Lung microvascular endothelial cell (primary cell): ENCODE data around the gene ABCC1. TPM values are rescaled to one million over a fixed set of nuclear protein-coding genes. Genes with fewer than 3 reads are reported as not detected.

Experiments used
- DNase-seq, 2 donors: peaks; one replicate each; pipeline versions ENCODE4 v3.0.0 to v3.0.0-alpha.2; 2010; ENCODE audit warnings: low read depth in 2 of 2
- total RNA-seq: library from RNA; depleted of rRNA; stranded (reverse); fragments of >200 nt; gene quantifications from 2 replicates; pipeline ENCODE4 v1.2.1, GENCODE V29; 2014

ABCC1 gene
- total RNA-seq, 1 donor from 2014 or later, result 25.4 TPM

DNA sequence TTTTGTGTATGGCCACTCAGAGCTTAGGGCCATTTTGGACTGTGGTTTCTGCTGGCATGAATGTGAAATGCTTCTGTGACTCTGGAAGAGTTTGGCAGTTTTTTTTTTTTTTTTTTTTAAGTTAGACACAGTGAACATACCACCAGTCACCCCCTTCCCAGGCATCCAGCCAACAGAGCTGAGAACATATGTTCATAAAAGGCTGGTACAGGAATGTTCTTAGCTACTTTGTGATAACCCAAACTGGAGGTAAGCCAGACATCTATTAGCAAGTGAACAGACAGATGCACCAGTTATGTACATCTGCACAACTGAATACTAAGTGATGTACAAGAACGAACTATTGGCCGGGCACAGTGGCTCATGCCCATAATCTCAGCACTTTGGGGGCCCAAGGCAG lies 92.7 kb downstream of the ABCC1 start:
- DNase-seq, result peak; percentile 19 to 32

DNA sequence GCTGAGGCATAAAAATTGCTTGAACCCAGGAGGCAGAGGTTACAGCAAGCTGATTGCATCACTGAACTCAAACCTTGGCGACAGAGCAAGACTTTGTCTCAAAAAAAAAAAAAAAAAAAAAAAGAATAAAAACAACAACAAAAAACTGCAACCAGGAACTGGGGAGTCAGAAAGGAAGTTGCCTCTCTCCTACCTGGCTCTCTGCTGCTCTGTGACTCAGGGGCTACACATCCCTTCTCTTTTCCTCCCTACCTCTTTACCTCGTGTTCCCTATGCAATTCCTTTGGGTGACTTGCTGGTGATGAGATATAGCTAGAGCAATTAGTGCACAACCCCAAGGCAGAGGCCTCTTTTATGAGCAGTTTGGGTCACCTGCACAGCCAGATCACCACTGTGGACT lies 95.9 kb downstream of the ABCC1 start:
- DNase-seq, result peak; percentile 28 to 68

DNA sequence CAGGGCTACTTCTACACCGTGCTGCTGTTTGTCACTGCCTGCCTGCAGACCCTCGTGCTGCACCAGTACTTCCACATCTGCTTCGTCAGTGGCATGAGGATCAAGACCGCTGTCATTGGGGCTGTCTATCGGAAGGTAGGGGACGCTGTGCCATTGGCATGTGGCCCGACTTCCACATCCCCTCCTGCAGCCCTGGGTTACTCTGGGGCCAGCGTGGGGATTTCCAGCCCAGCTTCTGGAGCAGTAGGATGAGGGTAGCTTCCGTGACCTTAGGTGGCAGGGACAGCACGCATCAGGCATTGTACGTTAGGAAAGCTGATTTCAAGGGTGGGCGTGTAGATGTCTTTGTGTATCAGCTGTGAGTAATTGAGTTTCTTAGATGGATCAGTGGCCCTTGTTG lies 96.5 kb downstream of the ABCC1 start:
- peak; percentile 21 to 56 for DNase-seq

DNA sequence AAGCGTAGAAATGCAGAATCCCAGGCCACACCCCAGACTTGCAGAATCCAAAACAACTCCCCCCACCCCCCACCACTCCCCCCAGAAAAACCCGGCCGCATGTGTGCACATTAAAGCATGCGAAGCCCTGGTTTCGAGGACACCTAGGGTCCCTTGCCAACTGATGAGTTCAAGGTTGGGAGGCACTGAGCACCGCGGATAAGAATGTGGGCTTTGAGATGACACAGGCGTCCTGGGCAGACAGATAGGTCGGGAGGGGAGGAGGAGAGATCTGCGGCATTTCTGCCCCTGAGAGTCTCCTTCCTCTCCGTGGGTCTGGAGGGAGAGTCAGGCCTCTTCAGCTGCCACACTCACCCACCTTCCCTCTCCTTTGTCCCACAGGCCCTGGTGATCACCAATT lies 98.3 kb downstream of the ABCC1 start:
- DNase-seq, result no peak

DNA sequence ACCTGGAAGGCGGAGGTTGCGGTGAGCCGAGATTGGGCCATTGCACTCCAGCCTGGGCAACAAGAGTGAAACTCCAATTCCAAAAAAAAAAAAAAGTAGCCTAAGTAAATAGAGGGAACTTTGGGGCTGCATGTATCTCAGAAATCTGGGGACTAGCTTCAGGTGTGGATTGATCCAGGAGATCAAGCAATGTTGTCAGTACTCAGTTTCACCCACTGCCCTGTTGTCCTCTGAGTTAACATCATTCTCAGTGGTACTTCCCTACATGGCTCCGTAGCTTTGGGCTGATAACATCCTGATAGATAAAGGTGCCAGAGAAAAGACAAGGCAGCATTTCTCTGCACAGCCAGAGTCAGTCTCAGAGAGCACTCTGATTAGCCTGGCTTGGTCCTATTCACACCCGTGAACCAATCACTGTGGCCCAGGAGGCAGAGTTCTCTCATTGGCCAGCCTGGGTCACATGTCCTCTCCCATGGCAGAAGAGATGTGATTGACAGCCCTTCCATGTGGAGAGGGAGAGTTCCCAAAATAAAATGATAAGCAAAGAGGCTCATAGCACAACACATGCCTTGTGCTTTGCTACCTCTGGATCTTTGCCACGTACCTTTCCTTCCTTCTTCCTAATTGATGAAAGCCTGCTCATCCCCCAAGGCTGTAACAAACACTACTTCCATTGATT lies 99.6 kb downstream of the ABCC1 start:
- DNase-seq, result no peak

DNA sequence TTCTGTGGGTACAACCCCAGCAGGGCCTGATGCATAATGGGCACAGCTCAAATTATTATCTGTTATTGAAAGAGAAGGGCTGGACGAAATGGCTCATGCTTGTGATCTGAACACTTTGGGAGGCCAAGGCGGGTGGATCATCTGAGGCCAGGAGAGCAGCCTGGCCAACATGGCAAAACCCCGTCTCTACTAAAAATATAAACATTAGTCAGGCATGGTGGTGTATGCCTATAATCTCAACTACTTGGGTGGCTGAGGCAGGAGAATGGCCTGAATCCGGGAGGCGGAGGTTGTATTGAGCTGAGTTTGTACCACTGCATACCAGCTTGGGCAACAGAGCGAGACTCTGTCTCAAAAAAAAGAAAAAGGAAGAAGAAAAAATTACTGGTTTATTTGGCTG lies 100.7 kb downstream of the ABCC1 start:
- no peak for DNase-seq

DNA sequence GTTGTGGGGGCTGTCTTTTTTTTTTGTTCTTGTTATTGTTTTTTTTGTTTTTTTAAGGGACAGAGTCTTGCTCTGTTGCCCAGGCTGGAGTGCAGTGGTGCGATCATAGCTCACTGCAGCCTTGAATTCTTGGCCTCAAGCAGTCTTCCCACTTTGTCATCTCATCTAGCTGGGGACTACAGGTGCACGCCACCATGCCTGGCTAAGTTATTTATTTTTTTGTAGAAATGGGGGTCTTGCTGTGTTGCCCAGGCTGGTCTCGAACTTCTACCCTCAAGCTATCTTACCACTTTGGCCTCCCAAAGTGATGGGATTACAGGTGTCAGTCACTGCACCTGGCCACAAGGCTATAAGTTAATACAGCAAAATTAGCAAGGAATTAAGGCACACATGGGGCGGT lies 101.7 kb downstream of the ABCC1 start:
- DNase-seq, result no peak

DNA sequence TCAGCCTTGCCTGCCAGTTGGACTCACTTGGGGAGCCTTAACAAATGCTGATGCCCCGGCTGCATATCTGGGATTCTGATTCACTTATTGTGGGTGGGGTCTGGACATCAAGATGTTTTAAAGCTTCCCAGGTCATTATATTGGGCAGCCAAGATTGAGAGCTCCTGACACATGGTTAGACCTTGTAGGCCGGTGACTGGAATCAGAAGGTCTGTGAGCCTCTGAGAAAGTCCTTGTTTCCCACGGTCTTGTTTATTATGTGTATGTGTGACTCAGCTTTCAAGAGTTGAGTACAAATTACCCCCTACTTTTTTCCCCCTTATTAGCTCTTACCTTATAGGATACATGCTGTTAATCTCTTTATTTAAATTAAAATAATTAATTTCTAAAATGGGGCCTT lies 103.5 kb downstream of the ABCC1 start:
- DNase-seq, result peak in 1 of 2 donors; percentile 71

DNA sequence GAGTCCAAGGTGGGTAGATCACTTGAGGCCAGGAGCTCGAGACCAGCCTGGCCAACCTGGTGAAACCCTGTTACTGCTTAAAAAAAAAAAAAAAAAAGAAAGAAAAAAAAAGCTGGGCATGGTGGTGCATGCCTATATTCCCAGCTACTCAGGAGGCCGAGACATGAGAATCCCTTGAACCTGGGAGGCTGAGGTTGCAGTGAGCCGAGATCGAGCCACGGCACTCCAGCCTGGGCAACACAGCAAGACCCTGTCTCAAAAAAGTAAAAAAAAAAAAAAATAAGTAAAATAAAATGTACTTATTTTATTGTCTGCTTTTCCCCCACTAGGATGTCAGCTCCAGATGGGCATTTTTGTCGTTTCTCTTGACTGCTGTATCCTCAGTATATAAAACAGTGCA lies 107.7 kb downstream of the ABCC1 start:
- DNase-seq, result no peak

DNA sequence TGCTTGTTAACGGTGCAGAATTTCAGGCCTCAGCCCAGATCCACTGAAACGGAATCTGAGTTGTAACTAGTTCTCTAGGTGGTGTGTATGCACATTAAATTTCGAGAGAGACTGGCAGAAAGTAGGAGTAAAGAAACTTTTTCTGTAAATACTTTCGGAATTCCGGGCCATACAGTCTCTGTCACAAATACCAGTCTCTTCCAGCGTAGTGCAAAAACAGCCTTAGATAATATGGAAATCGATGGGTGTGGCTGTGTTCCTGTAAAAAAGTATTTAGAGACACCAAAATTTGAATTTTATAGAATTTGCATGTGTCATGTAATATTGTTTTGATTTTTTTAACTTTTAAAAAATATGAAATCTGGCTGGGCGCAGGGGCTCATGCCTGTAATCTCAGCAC lies 109.7 kb downstream of the ABCC1 start:
- DNase-seq, result no peak

DNA sequence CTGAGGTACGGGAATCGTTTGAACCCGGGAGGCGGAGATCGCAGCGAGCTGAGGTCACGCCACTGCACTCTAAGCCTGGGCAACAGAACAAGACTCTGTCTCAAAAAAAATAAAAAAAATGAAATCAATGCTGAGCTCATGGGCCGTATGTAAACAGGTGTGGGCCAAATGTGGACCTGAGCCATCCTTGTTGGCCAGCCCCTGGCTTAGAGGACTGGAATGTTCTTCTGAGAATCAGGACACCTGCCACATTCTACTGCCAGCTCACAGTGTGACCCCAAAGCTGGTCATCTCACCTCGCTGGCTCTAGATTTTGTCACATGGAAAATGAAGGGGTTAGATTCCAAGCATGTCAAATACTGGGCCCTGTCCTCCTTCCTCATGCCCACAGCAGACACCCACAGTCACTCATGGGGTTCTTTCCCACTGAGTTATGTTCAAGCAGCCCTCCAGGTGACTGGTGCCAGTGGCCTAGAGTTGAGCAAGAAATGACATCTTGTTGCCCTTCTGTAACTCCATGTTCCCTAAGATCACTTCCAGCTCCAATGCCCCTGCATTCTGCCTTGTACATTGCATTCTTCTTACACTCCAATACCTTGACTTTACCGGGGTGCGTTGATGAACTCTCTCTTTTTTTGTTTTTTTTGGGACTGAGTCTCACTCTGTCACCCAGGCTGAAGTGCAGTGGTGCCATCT lies 110.6 kb downstream of the ABCC1 start:
- DNase-seq, result no peak

DNA sequence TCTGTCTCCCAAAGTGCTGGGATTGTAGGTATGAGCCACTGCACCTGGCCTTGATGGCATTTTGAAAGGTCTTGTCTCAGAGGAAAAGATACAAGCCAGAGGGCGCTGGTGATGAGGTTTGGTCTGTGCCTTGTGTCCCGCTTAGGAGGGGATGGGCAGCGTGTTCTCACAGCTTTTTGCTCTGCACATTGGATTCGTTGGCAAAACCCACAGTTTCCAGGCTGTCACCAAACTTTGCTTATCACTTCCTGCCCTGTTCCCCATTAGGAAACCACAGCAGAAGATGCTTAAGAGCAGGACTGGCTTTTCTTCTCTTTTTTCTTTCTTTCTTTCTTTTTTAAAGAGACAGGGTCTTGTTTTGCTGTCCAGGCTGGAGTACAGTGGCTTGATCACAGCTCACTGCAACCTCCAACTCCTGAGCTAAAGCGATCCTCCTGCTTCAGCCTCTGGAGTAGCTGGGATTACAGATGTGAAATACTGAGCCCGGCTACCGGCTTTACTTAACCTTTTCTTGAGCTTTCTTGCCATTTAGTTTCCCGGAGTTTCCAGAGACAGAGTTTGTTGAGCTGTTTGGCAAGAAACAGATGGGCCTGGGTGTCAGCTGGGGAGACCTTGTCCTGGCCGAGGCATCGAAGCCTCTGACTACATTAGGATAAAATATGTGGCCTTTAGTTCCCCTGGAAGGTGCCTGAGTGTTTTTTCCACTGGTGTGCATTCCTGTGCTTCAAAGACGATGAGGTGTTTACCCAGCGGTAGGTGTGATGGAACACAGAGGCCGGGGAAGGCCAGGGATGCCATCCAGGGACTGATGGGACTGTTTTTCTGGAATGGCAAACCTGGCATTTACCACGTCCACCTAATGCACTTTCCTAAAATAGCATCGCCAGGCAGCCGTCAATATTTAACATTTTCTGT lies 112.9 kb downstream of the ABCC1 start:
- DNase-seq, result peak; percentile 11 to 44

DNA sequence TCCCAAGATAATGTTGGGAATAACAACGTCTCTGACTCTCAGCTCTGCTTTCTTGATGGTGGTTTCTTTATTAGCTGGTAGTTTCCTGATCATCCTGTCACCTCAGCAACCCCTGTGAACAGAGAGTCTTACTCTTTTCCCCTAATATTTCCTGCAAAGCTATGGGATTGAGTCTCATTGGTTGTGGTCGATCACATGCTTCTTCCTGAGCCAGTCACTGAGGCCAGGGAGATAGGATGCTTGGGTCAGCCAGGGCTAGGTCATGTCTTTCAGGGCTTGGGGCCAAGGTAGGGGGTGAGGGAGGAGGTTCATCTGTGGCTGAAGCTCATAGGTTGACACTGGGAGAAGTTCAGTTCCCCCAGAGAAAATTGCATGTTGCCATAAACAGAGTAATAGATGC lies 114.3 kb downstream of the ABCC1 start:
- no peak for DNase-seq

DNA sequence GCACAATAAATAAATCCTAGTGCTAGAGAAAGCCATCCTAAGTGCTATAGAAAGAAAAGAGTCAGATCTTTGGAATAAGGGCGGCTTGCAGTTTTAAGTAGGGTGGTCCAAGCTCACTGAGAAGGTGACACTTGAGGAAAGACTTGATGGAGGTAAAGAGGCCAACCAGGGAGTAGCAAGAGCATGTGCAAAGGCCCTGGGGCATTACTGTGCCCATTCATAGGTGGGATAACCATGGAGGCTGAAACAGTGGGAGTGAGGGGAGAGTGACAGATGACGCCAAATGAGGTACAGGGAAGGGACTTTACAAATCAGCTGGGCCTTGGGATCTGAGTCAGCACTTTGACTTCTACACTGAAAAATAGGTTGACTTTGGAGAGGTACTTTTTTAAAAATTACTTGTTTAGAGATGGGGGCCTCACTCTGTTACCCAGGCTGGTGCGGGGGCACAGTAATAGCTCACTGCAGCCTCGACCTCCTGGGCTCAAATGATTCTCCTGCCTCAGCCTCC lies 115.5 kb downstream of the ABCC1 start:
- no peak for DNase-seq

DNA sequence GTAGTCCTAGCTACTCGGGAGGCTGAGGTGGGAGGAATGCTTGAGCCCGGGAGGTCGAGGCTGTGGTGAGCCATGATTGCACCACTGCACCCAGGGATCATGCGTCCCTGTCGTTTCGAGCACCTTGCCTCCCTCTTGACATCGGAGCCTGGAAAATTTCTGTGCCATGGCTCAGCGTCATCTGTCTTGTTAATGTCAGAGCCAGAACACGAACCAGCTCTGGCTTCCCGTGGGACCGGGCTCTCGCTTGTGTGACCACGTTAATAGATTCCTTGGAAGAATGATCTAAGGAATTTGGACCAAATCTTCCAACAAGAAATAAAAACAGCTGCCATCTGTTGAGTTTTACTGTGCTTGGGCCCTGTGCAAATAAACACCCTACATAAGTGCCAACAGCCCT lies 117.7 kb downstream of the ABCC1 start:
- no peak for DNase-seq

DNA sequence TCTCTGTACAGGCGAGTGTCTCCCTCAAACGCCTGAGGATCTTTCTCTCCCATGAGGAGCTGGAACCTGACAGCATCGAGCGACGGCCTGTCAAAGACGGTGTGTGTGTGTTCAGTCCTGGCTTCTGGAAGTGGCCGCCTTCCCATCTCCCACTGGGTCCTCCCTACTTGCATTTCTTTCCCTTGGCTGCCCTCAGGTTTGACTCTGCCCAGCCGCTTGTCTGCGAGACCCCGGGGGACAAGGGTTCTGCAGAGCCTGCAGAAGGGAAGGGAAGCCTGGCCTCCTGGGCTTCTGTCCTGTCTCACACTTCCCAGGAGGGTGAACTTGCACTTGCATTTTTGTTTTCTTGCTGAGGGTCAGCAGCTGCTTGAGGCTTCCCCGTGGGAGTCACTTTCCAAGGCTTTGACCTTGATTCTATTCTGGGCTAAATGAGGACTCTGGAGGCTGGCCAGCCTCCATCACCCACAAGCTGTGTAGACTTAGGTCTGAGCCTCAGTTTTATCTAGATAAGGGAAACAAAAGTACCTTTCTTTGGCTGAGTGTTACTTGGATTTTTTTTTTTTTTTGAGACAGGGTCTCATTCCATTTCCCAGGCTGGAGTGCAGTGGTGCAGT lies 122.3 kb downstream of the ABCC1 start:
- no peak for DNase-seq

DNA sequence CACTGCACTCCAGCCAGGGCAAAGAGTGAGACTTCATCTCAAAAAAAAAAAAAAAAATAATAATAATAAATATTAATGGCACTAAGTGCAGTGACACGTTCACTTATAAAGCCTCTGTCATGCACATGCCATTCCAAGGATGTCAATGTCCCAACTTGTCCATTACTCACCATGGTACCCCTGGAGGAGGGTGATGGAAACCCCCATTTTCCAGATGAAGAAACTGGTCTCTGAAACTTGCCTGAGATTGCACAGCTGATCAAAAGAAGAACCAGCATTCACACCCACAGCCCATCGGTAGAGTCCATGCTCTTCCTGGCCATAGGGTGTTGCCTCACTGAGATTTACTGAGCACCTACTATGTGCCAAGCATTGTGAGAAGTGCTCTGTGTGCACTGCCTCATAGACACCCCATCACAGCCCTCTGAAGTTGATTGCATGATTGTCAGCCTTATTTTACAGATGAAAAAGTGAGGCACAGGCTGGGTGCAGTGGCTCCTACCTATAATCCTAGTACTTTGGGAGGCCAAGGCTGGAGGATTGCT lies 123.7 kb downstream of the ABCC1 start:
- no peak for DNase-seq

DNA sequence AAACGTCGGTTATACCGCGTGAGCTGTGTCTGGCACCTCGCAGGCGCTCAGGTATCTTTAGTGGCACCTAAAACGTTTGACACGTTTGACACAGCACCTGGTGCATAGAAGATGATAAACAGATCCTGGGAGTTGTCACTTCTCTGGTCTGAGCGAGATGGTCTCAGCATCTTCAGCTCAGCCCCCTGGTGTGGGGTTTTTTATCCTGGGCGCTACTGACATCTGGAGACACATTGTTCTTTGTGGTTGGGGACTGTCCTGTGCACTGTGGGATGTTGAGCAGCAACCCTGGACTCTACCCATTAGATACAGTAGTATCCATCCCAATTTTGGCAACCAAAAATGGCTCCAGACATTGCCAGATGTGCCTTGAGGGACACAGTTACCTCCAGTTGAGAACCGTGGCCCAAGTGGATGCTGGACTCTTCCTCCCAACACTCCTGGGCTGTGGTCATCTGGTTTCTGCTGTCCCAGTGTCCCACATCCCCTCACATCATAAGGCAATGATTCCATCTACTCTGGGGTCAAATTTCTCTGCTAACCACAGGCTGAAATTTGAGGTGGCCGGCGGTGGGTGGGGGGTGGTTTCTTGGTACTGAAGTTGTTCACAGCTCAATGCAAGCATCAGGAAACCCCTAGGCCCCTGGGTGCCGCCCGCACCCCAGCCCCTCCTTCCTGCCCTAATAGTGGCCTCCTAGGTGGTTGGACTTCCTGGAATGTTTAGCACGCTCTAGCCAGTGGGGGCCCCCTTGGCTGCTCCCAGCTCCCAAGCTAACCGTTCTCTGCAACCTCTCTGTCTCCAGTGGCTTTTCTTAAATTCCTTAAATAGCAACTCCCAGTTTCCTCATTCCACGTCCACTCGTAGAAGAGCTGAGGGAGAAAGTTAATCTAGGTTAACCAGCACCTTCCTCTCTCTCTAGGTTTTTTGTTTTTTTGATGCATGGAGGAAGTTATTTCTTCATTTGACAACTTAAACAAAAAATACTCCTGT lies 124.8 kb downstream of the ABCC1 start:
- no peak for DNase-seq

DNA sequence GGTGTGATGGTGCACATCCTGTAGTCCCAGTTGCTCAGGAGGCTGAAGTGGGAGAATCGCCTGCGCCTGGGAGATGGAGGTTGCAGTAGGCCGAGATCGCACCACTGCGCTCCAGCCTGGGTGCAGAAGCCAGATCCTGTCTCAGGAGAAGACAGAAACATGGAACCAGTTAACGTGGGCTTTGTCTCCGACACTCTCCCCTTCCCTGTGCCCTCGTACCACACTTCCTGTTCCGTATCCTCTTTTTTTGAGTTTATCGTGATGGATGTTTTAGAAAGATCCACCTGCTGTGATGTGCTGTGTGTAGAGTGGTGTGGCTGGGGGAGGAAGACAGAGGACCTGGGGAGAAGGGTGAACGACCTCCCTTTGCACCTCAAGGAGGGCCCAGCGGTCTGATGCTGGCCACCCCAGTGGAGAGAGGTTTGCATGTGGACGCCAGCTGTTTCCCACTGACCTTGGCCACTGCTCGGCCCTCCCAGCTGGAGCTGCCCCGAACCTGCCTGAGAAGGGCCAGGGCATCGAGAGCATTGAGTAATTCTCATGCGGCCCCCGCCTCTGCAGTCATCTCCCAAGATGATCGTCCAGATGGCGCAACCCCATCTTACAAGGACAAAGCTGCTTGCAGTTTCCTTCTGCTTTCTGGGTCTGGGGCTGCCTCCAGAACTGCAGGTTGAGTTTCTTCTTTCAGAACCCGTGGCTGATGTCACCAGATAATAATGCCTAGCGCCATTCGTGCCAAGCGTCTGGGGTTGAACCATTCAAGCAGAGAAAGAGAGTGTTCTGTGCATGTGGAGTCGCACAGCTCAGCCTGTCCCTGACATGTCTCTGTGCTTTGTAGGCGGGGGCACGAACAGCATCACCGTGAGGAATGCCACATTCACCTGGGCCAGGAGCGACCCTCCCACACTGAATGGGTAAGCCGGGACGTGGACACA lies 126.3 kb downstream of the ABCC1 start:
- no peak for DNase-seq
